HCT116 (cell line): ENCODE data around the gene CNKSR1. TPM values are rescaled to one million over a fixed set of nuclear protein-coding genes. Genes with fewer than 3 reads are reported as not detected.
A peak's percentile ranks its signal among the peaks of the same experiment; 100 is the strongest.

Source experiments
- ATAC-seq: fragments of 200-7000 bp; cut with Tn5 transposase; 2 replicates; pipeline ENCODE4 v1.9.1; 2020; ENCODE audit warnings: mild to moderate bottlenecking, moderate library complexity
- BruUV-seq: library from RNA; stranded (reverse); fragments of 400-500 nt; replicated peaks from 2 replicates; lab custom pipeline; 2021; lab: Mats Ljungman, UMichigan
- CTCF ChIA-PET: fragments of 300-600 bp; sonication (Branson Sonifier 250); formaldehyde crosslinking; loops from one replicate; lab custom pipeline; 2021; ENCODE audit warnings: antibody characterized with exemption; lab: Charles Lee
- POLR2A ChIA-PET: fragments of 300-600, 350-600 bp; sonication (Branson Sonifier 250); formaldehyde crosslinking; loops from one replicate; lab custom pipeline; 2021; ENCODE audit warnings: antibody characterized with exemption; lab: Charles Lee
- RAD21 ChIA-PET, 2 experiments: fragments of 300-600 bp; sonication (Branson Sonifier 250); formaldehyde crosslinking; loops; one replicate each; lab custom pipeline; 2023; ENCODE audit warnings: low total read pairs in 2 of 2; ENCODE audit not compliant: uncharacterized antibody in 2 of 2, unreplicated experiment in 2 of 2, low non-redundant PET in 1 of 2; lab: Charles Lee
- DNase-seq: peaks from one replicate; pipeline ENCODE4 v3.0.0-alpha.2; 2010; ENCODE audit warnings: low read depth, low spot score
- H2AFZ ChIP-seq: fragments of 200-600 bp; shearing (Covaris generic), sonication (generic); 2 replicates; pipeline ENCODE4 v1.6.1; 2017; ENCODE audit warnings: low read depth, mixed run types, mixed read lengths, antibody characterized with exemption, low read length; ENCODE audit not compliant: poor library complexity, severe bottlenecking
- H3K27ac ChIP-seq: 2 replicates; pipeline ENCODE4 v1.5.1; 2012; ENCODE audit warnings: low read depth, low read length
- H3K27me3 ChIP-seq: fragments of 200-600 bp; sonication (generic); 2 replicates; pipeline ENCODE4 v1.6.1; 2016; ENCODE audit warnings: mixed run types, low read length, mixed read lengths; ENCODE audit not compliant: insufficient read depth
- H3K36me3 ChIP-seq, 2 experiments: fragments of 200-500 bp in 1 of 2; fragments of 200-600 bp in 1 of 2; sonication (Bioruptor generic) in 1 of 2; sonication (generic) in 1 of 2; 2 replicates each; pipeline versions ENCODE4 v1.5.1 to v1.6.1; 2014 to 2016; ENCODE audit warnings: low read length in 2 of 2, inconsistent platforms in 1 of 2, mixed read lengths in 1 of 2, mixed run types in 1 of 2; ENCODE audit not compliant: insufficient read depth in 2 of 2, control insufficient read depth in 1 of 2
- H3K4me1 ChIP-seq, 2 experiments: fragments of 200-600 bp in 1 of 2; sonication (generic) in 1 of 2; 2 replicates each; pipeline versions ENCODE4 v1.5.1 to v1.6.1; 2012 to 2017; ENCODE audit warnings: low read length in 2 of 2, inconsistent platforms in 1 of 2, mild to moderate bottlenecking in 1 of 2, mixed read lengths in 1 of 2, mixed run types in 1 of 2, moderate library complexity in 1 of 2; ENCODE audit not compliant: insufficient read depth in 2 of 2, control insufficient read depth in 1 of 2
- H3K4me2 ChIP-seq: fragments of 200-600 bp; sonication (generic); 2 replicates; pipeline ENCODE4 v1.6.1; 2017; ENCODE audit warnings: mixed run types, low read length, mixed read lengths
- H3K4me3 ChIP-seq, 2 experiments: fragments of 200-600 bp in 1 of 2; sonication (generic) in 1 of 2; replicated peaks in 1 of 2; 2 replicates each; pipeline ENCODE4 v1.5.1; 2011 to 2016; ENCODE audit warnings: low read length in 2 of 2, control low read depth in 1 of 2, low read depth in 1 of 2, mild to moderate bottlenecking in 1 of 2, mixed read lengths in 1 of 2, mixed run types in 1 of 2
- H3K79me2 ChIP-seq: fragments of 200-600 bp; sonication (generic); 2 replicates; pipeline ENCODE4 v1.6.1; 2017; ENCODE audit warnings: mild to moderate bottlenecking, mixed run types, low read length, moderate library complexity, mixed read lengths; ENCODE audit not compliant: insufficient read depth
- H3K9ac ChIP-seq: fragments of 200-600 bp; sonication (generic); 2 replicates; pipeline ENCODE4 v1.6.1; 2016; ENCODE audit warnings: low read length, mixed read lengths
- H3K9me2 ChIP-seq: fragments of 200-600 bp; sonication (generic), shearing (Covaris generic); 2 replicates; pipeline ENCODE4 v1.6.1; 2017; ENCODE audit warnings: mixed run types, mild to moderate bottlenecking, moderate library complexity; ENCODE audit not compliant: insufficient read depth
- H3K9me3 ChIP-seq, 2 experiments: fragments of 200-500 bp in 1 of 2; fragments of 200-600 bp in 1 of 2; sonication (Bioruptor generic) in 1 of 2; sonication (generic) in 1 of 2; 2 replicates each; pipeline ENCODE4 v1.6.1; 2014 to 2017; ENCODE audit warnings: low read length in 2 of 2, mixed read lengths in 2 of 2, inconsistent platforms in 1 of 2, low read depth in 1 of 2, mild to moderate bottlenecking in 1 of 2, mixed run types in 1 of 2, moderate library complexity in 1 of 2; ENCODE audit not compliant: control insufficient read depth in 1 of 2, insufficient read depth in 1 of 2
- H4K20me1 ChIP-seq: fragments of 200-600 bp; sonication (generic), shearing (Covaris generic); 2 replicates; pipeline ENCODE4 v1.6.1; 2017; ENCODE audit warnings: mixed run types, mild to moderate bottlenecking, moderate library complexity; ENCODE audit not compliant: insufficient read depth
- CBX3 ChIP-seq: IDR thresholded peaks from 2 replicates; pipeline ENCODE4 v1.6.1; 2012; ENCODE audit warnings: low read depth
- CEBPB ChIP-seq: IDR thresholded peaks from 2 replicates; pipeline ENCODE4 v1.6.1; 2012; ENCODE audit warnings: low read depth
- CTCF ChIP-seq, 3 experiments: fragments of 200-600 bp in 1 of 3; sonication (generic) in 1 of 3; IDR thresholded peaks in 2 of 3; conservative IDR thresholded peaks in 1 of 3; 2 replicates each; pipeline ENCODE4 v1.5.1; 2012 to 2017; ENCODE audit warnings: low read depth in 2 of 3, low read length in 2 of 3, antibody characterized with exemption in 1 of 3, borderline replicate concordance in 1 of 3, control low read depth in 1 of 3, mild to moderate bottlenecking in 1 of 3, mixed read lengths in 1 of 3, mixed run types in 1 of 3, moderate library complexity in 1 of 3; ENCODE audit not compliant: insufficient read depth in 1 of 3
- EZH2phosphoT487 ChIP-seq: fragments of 200-600 bp; IDR thresholded peaks from 2 replicates; pipeline ENCODE4 v1.6.1; 2018; ENCODE audit warnings: antibody characterized with exemption, borderline replicate concordance
- POLR2A ChIP-seq: IDR thresholded peaks from 2 replicates; pipeline ENCODE4 v1.7.0; 2011; ENCODE audit warnings: borderline replicate concordance; ENCODE audit not compliant: insufficient read depth, insufficient read length; ENCODE audit errors: extremely low read depth
- POLR2AphosphoS5 ChIP-seq: IDR thresholded peaks from 2 replicates; pipeline ENCODE4 v1.6.1; 2011; ENCODE audit warnings: mild to moderate bottlenecking, low read depth, low read length, moderate library complexity
- YY1 ChIP-seq: IDR thresholded peaks from 2 replicates; pipeline ENCODE4 v1.6.1; 2011; ENCODE audit warnings: low read length, low read depth, moderate library complexity, mild to moderate bottlenecking; ENCODE audit not compliant: insufficient replicate concordance; ENCODE audit errors: extremely low read depth
- ZNF274 ChIP-seq: fragments of 200-500 bp; sonication (Bioruptor generic); IDR thresholded peaks from 2 replicates; pipeline ENCODE4 v1.6.1; 2014; ENCODE audit warnings: mild to moderate bottlenecking, low read depth, low read length, inconsistent platforms
- intact Hi-C: fragments of 100-400 bp; cut with micrococcal nuclease; formaldehyde crosslinking; loops from 2 replicates; pipeline ENCODE4 v1.10.0; 2022
- total RNA-seq: library from RNA; stranded (reverse); gene quantifications from one replicate; pipeline ENCODE4 v1.2.1, GENCODE V29; 2021; ENCODE audit not compliant: unreplicated experiment

The CNKSR1 gene
- total RNA-seq, 1 experiment from 2014 or later, result 26.6 TPM

- BruUV-seq, result no TSS peak
- H3K4me3 ChIP-seq, result no peak overlapping the region
- H4K20me1 ChIP-seq, result no peaks in the 10 kb centered on the region
- H3K4me1 ChIP-seq, result peaks cover 14 to 40% of the 10 kb centered on the region in 2 experiments
- no peaks in the 10 kb centered on the region for H3K79me2 ChIP-seq
- peak overlapping the region; percentile 53 for H3K4me2 ChIP-seq
- ChIA-PET CTCF (interaction anchor here (0.8 to 4.8 kb wide), 7 partner anchors 14 to 106 kb away, joined by 3 to 71 read pairs (median 9); partner anchors contain the start of genes CEP85 and PDIK1L), RAD21 (no interaction called here), POLR2A (interaction anchor here (0.7 to 2.2 kb wide), 2 partner anchors 19 to 62 kb away, joined by 3 to 10 read pairs; no protein-coding TSS in a partner anchor)
- H3K27me3 ChIP-seq, result no peaks in the 10 kb centered on the region
- H3K27ac ChIP-seq, result no peak overlapping the region
- H2AFZ ChIP-seq, result peak overlapping the region; percentile 83
- no peaks in the 10 kb centered on the region for H3K9me2 ChIP-seq
- no peak overlapping the region for H3K9ac ChIP-seq
- no peaks in the 10 kb centered on the region for H3K36me3 ChIP-seq
- TF ChIP-seq POLR2AphosphoS5 (no peak), POLR2A (no peak), YY1 (no peak), CEBPB (no peak), CTCF (IDR thresholded peaks at IDR 0.05 in 2 of 3, conservative IDR thresholded peaks at IDR 0.05 in 1 of 3; ENCODE audit: borderline replicate concordance in 1 of 3, insufficient read depth in 1 of 3, low read depth in 2 of 3, low read length in 2 of 3) (peak in 1 of 3 experiments; percentile 11; a peak in 1 of 6 replicates), CBX3 (no peak), ZNF274 (no peak), EZH2phosphoT487 (no peak)
- H3K9me3 ChIP-seq, result no peaks in the 10 kb centered on the region
- DNase-seq, result no peak
- no peak for ATAC-seq
- intact Hi-C loops, result loop anchor here (10.0 kb wide), 1 partner anchor 247 kb away; no protein-coding TSS in a partner anchor
Observed at GRCh38 chr1:26142159-26142558, 35.1 kb upstream of the CNKSR1 start.
